Uterus (tissue), 2 donors: ENCODE results near the gene SLC9A7.

ENCODE experiments used
- POLR2A ChIP-seq, 2 donors: fragments of 450-650 bp; IDR thresholded peaks; one replicate each; pipeline ENCODE4 v1.6.1; 2016; ENCODE audit warnings: antibody characterized with exemption in 2 of 2, mild to moderate bottlenecking in 1 of 2, moderate library complexity in 1 of 2
- TF ChIP-seq, protein P1 (sequence below), 4 experiments: fragments of 200-600 bp in 2 of 4; fragments of 450-650 bp in 2 of 4; sonication (generic) in 2 of 4; IDR thresholded peaks; one replicate each; pipeline ENCODE4 v1.5.1; 2016 to 2019; ENCODE audit warnings: antibody characterized with exemption in 4 of 4, mild to moderate bottlenecking in 2 of 4, moderate library complexity in 1 of 4

GRCh38 chrX:46653482-46653881 lies 105.4 kb downstream of the SLC9A7 start:
- TF ChIP-seq, protein P1, sequence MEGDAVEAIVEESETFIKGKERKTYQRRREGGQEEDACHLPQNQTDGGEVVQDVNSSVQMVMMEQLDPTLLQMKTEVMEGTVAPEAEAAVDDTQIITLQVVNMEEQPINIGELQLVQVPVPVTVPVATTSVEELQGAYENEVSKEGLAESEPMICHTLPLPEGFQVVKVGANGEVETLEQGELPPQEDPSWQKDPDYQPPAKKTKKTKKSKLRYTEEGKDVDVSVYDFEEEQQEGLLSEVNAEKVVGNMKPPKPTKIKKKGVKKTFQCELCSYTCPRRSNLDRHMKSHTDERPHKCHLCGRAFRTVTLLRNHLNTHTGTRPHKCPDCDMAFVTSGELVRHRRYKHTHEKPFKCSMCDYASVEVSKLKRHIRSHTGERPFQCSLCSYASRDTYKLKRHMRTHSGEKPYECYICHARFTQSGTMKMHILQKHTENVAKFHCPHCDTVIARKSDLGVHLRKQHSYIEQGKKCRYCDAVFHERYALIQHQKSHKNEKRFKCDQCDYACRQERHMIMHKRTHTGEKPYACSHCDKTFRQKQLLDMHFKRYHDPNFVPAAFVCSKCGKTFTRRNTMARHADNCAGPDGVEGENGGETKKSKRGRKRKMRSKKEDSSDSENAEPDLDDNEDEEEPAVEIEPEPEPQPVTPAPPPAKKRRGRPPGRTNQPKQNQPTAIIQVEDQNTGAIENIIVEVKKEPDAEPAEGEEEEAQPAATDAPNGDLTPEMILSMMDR (IDR thresholded peaks at IDR 0.05): no peak
- TF ChIP-seq POLR2A (IDR thresholded peaks at IDR 0.05): no peak
